Stimulated activated CD4-positive, alpha-beta T cell treated with anti-CD3 and anti-CD28 coated beads, Interleukin-12 subunit alpha, Interleukin-12 subunit beta, amount 100 ng/mL, for 48 hours (primary cell): ENCODE measurements around the gene CAPN14.
A peak's percentile ranks its signal among the peaks of the same experiment; 100 is the strongest.
"Not testable (repeated sequence)": the region's sequence is repeated elsewhere in the genome, so short reads cannot be mapped to it uniquely, and the experiment has no call there.

ENCODE experiments used
- DNase-seq, 3 donors: peaks; one replicate each; pipeline ENCODE4 v3.0.0-alpha.2; 2020; ENCODE audit warnings: low read depth in 2 of 3, low spot score in 1 of 3

The CAPN14 gene

DNA sequence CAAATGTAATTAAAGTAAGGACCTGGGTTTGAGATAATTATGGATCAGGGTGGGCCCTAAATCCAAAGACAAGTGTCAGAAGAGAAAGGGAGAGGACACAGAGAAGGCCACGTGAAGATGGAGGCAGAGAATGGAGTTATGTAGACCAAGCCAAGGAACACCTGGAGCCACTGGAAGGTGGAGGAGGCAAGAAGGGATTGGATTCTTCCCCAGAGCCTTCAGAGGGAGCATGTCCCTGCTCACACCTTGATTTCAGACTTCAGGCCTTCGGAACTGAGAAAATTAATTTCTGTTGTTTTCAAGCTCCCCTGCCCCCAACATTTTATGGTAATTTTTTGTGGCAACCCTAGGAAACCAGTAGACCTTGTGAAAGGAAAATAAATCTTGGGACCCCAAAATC is 19.6 kb downstream of the CAPN14 start:
- DNase-seq, result no peak

DNA sequence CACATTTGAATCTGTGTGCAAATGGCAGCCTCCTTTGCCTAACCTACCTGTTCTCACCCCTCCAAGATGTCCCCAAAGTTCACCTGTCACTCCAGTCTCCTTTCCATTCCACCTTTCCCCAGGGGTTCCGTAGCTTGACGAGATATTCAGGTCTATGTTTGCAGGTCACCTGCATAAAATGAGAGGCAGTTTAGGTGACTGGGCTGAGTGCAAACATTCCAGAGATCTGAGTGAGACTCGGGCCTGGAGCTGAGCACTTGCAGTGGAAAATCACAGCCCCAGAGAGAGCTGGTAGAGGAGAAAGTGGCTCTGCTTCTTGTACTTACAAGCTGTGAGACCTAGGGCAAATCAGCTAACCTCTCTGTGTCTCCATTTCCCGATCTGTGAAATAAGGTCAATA is 20.1 kb downstream of the CAPN14 start:
- no peak for DNase-seq

DNA sequence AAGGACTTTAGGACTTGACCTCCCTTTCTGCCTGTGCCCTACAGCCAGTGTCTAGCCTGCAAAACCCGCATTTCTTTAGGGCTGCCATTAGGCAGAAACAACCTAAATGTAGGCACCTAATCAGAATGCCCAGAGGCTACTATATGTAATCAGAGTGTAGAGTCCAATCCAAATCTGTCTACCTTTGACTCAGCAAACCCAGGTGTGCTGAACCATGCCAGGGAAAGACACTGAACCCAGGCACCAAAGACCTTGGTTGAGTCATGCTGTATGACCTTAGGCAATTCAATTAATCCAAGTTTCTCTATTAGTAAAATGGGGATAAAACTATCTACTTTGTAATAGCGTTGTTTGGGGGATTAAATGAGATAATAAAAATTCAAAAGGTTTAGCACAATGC is 20.7 kb downstream of the CAPN14 start:
- no peak for DNase-seq

DNA sequence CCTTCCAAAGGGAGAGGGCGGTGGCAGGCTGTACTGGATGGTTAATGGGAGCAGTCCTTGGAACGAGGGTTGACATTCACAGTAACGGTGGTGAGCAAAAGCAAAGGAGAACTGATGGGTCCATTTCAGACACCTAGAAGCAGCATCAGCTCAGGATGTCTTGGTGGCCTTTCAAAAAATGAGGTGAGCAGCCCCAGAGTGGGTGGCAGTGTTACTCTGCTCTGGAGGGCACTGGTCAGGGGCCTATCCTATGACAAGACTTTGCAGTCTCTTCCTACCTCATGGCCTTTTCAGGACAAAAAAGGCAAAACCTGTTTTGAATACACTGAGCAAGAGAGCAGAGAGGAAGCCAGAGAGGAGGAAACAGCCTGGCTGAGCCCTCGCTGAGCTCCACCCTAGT is 23.5 kb downstream of the CAPN14 start:
- DNase-seq, result no peak

DNA sequence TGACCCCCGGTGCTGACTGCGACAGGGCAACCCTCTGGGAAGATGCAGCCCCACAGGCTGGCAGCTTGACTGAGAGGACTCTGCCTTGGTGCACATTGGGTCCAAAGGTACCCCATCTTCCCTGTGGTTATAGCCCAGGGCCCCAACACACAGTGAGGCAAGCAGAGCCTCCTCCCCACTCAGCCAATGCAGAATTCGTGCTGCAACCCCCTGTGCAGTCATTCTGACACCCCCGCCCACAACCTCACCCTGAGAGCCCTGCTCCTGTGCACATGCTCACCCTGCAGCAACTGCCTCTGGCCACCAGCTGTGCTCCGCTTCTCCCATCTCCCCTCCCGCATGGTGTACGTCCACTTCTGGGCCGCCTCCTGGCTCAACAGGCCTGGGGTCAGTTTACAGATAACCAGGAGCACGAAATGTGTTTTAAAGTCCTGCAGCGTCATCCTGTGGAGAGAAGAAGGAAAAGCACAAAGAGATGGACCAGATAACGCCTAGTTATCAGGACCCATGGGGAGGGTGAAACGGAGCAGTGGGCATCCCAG is 24.4 kb downstream of the CAPN14 start:
- DNase-seq, result no peak

GRCh38 chr2:31192396-31192795 is 24.9 kb downstream of the CAPN14 start:
- no peak for DNase-seq

DNA sequence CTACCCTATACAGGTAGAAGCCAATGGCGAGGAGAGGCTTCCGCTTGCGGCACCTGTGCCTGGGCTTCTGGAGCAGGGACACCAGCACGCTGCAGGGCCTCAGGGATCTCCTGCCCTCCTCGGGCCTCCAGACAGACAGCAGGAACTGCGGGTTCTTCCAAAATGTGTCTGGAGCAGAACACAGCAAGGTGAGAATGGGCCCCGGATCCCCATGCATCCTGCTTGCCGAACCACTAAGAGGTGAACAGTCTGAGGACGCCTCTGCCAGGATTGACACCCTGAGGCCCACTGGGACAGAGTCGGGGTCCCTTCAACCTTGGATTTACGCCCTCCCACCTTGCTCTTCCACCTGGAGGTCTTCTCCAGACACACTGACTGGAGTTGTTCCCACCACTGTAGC is 25.4 kb downstream of the CAPN14 start:
- DNase-seq, result no peak

GRCh38 chr2:31190188-31190587 is 27.1 kb downstream of the CAPN14 start:
- DNase-seq, result no peak

DNA sequence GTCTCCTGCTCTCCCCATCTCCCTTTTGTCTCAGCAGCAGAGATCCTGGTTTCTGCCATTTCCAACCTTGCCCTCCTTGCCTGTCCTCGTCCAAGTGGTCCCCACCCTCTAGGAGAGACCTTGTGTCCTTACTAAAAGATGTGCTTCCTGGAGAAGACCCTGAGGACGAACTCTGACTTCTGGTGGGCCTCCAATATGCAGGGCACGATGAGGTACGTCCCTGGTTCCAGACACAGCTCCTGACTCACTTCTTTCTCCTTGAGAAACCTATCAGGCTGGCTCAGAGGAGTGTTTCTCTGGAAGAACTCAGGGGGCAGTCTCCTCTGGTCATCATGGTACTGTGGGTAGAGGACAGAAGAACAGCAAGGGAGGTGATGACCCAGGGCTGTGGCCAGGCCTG is 28.2 kb downstream of the CAPN14 start:
- no peak for DNase-seq

- DNase-seq, result no peak
These were observed 29.2 kb downstream of the CAPN14 start for GRCh38 chr2:31188131-31188530.

DNA sequence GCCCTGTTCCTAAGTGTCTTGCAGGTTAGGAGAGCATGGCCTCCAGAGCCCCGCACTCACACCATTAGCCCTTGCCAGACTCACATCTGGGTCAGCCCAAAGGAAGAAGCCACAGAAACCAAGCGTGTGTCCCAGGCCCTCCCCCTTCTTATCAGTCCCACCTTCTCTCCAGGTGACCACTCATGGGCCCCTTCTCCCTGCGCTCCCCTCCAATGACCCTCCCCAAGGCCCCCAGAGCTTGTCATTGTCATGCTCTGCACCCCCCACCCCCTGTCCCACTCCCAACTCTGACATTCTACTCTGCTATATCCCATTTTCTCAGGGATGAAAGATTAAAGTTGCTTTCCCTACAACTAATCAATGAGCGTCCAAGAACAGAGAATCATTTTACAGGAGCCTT is 30.1 kb downstream of the CAPN14 start:
- no peak for DNase-seq

DNA sequence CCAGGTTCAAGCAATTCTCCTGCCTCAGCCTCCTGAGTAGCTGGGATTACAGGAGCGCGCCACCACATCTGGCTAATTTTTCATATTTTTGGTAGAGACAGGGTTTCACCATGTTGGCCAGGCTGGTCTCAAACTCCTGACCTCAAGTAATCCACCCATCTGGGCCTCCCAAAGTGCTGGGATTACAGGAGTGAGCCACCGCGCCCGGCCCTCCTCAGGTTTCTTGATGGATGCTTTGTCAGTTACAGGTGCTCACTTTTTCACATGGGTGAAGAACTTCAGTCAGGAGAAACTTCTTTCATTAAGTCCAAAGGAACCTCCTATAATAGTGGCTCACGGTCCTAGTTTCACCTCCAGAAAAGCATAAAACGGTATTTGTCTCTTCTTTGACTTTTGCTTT is 33.3 kb downstream of the CAPN14 start:
- not testable (repeated sequence) for DNase-seq

DNA sequence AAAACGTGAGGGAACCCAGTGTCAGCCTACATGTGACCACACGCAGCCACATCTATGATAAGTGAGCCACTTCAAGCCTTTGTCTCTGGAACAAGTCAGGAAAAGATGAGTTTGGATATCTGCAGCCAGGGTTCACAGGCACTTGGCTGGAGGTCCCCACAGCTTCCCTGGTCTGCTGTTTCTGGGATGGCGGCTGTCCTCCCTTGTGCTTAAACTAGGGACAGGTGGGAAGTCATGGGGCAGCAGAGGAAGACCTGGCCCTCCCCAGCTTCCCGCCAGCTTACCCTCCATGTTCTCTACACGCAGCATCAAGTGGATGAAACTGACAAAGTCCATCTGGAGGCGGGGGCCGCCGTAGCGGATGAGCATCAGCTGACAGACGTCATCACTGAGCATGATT is 40.6 kb downstream of the CAPN14 start:
- DNase-seq, result no peak

DNA sequence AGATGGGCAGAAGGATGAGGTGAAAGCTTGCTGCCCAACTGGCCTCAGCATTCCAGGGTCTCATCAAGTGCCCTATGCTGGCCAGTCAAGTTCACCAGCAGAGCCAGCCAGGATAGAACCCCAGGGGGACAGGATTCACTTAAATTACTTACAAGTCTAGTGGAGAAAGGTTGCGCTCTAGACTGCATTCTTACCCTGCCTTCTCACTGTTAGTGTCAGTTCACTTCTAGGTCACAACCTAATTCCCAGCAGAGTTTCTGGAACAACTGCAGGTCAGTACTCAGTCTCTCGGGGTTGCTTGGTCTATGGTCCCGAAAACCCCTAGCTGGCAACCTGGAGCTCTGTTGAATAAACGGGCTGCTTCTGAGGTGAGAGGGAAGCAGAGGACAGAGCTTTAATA is 46.2 kb downstream of the CAPN14 start:
- no peak for DNase-seq

- peak; percentile 15 to 50 (median 41) for DNase-seq
These were observed 47.1 kb downstream of the CAPN14 start for GRCh38 chr2:31170071-31170698.

DNA sequence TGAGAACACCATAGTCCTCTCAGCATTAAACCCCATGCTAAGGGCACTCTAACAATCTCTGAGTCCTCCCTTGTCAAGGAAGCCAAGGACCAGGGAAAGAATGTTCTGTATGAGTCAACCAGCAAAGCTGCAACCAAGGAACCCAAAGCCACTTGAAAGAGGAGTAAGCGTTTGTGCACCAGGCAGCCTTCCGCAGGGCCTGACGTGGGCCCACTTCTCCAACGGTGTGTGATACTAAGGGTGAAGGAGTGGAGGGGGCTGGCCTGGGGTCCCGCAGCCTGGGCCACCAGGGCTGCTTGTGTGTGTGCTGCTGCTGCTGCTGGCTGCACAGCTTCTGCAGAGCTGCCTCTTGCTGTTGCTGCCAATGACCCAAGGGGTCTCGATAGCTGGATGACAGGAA is 49.0 kb downstream of the CAPN14 start:
- DNase-seq, result no peak

DNA sequence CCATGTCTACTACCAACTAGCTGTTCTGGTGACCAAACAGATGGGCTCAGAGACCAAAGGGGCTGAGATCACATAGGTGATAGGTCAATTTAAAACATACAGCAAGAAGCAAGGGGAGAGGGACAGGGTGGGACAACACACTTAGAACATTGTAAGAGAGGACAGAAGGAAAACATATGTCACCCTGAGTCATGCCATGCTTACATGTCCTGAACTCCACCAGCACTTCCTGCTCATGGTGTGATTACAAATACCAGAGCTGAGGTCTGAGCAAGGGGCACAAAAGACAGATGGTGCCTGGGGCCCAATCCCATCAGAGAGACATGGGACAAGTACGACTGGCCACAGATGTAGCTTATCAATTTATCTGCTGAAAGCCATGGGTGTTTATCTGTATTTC is 50.4 kb downstream of the CAPN14 start:
- DNase-seq, result no peak

GRCh38 chr2:31163011-31163539 is 54.2 kb downstream of the CAPN14 start:
- DNase-seq, result no peak

GRCh38 chr2:31161637-31162036 is 55.7 kb downstream of the CAPN14 start:
- no peak for DNase-seq

DNA sequence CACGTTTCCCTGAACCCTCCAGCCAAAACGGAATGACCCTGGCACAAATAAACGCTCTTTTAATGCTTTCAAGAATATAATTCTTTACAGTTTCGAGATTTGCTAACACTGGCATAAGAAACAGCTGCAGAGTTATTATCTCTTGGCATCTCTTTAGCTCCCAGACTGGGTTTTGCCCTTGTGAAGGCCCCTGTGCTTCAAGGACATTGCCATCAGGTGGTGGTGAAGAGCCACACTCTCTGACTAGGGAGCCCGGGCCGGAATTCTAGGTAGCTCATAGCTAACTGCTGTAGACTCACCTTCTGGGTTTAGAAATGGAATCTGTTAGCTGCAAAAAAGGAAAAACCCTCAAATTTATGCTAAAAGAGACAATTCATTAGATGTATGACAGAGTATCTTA is 65.8 kb downstream of the CAPN14 start:
- no peak for DNase-seq

DNA sequence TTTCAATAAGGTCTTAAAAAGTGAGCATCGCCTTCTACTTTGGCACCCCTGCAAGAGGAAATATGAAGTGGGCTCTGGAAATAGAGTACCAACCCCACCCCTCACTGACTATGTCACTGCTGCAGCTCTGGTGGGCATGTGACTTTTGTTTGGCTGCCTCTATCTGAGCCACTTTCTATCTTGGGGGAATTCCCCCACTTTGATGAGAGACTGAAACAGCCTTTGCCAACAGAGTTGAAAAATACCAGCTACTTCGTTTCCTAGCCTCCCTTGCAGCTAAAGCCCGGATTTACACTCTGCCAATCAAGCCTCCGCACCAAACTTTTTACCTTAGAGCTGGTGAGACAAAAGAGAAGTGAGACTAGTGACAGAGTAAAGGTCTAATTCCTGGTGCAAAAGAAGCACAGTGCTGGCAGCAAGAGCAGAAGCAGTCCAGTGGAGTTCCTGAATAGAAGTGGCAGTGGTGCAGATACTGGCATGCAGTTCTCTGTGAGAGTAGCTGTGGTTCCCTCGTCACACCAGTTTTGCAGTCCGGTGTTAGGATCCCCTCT is 67.1 kb downstream of the CAPN14 start:
- DNase-seq, result no peak

- DNase-seq, result no peak
These were observed 68.8 kb downstream of the CAPN14 start for GRCh38 chr2:31148514-31148913.

DNA sequence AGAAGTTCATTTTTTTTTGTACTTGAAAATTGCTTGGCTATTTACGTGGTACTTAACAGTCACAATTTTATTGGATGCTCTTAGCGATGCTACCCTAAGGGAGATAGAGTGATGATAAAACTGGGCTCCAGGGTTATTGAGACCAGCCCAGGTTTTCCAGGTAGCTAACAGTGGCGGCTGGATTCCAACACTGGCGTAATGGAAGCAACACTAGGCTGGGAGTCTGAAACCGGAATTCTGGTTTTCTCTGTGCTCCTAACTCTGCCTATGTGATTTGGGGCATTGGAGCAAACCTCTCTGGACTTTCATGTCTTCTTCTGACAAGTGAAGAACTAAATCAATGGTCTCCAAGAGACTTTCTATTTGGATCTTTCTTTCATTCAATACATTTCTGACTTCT is 69.7 kb downstream of the CAPN14 start:
- DNase-seq, result no peak
